GM12878 (cell line): Measurements from ENCODE around the gene CHPF2. TPM values are rescaled to one million over a fixed set of nuclear protein-coding genes. Genes with fewer than 3 reads are reported as not detected.

ENCODE experiments used
- ATAC-seq: fragments of 200-7000 bp; cut with Tn5 transposase; 3 replicates; pipeline ENCODE4 v1.9.1; 2020; ENCODE audit warnings: mild to moderate bottlenecking, moderate library complexity
- BruUV-seq: library from RNA; stranded (reverse); fragments of 400-500 nt; replicated peaks from 2 replicates; lab custom pipeline; 2021; lab: Mats Ljungman, UMichigan
- CTCF ChIA-PET: fragments of 300-600 bp; sonication (Branson Sonifier 250); formaldehyde crosslinking; extraction: SDS; loops from one replicate; lab custom pipeline; 2021; ENCODE audit warnings: inconsistent platforms; lab: Yijun Ruan, JAX
- POLR2A ChIA-PET: fragments of 350-600 bp; formaldehyde crosslinking; extraction: SDS; loops from one replicate; lab custom pipeline; 2021; ENCODE audit warnings: inconsistent platforms; lab: Charles Lee
- RAD21 ChIA-PET: fragments of 300-600 bp; sonication (Branson Sonifier 250); formaldehyde crosslinking; loops from one replicate; lab custom pipeline; 2023; ENCODE audit warnings: antibody characterized with exemption; ENCODE audit not compliant: unreplicated experiment; lab: Charles Lee
- SMC1A ChIA-PET: fragments of 300-600 bp; sonication (Branson Sonifier 250); formaldehyde crosslinking; loops from one replicate; lab custom pipeline; 2023; ENCODE audit not compliant: unreplicated experiment, uncharacterized antibody; lab: Charles Lee
- DNase-seq: peaks from one replicate; pipeline ENCODE4 v3.0.0-alpha.2; 2011; ENCODE audit warnings: low read depth, low spot score
- FAIRE-seq: peaks from 3 replicates; lab custom pipeline; 2011; peaks lifted over from hg19 to GRCh38; lab: Jason Lieb, UNC
- H2AFZ ChIP-seq: 2 replicates; pipeline ENCODE4 v1.6.0; 2011; ENCODE audit warnings: low read depth, low read length, control low read depth; ENCODE audit not compliant: control insufficient read depth
- H3K27ac ChIP-seq: 2 replicates; pipeline ENCODE4 v1.5.1; 2011; ENCODE audit warnings: control low read depth; ENCODE audit not compliant: control insufficient read depth, insufficient read depth
- H3K27me3 ChIP-seq, 2 experiments: replicated peaks in 1 of 2; 2 replicates each; pipeline versions ENCODE4 v1.6.0 to v1.6.1; 2011; ENCODE audit warnings: low read length in 1 of 2; ENCODE audit not compliant: control insufficient read depth in 2 of 2, insufficient read depth in 2 of 2
- H3K36me3 ChIP-seq, 2 experiments: 2 replicates each; pipeline ENCODE4 v1.5.1; 2011; ENCODE audit warnings: low read length in 1 of 2; ENCODE audit not compliant: control insufficient read depth in 2 of 2, insufficient read depth in 2 of 2
- H3K4me1 ChIP-seq: 2 replicates; pipeline ENCODE4 v1.6.1; 2011; ENCODE audit warnings: mild to moderate bottlenecking, low read length, moderate library complexity, mixed read lengths; ENCODE audit not compliant: control insufficient read depth, insufficient read depth
- H3K4me2 ChIP-seq: 2 replicates; pipeline ENCODE4 v1.6.0; 2011; ENCODE audit warnings: control low read depth; ENCODE audit not compliant: control insufficient read depth, insufficient read depth
- H3K4me3 ChIP-seq: fragments of 200-600 bp; sonication (generic); 2 replicates; pipeline ENCODE4 v1.5.1; 2016
- H3K79me2 ChIP-seq: 2 replicates; pipeline ENCODE4 v1.6.0; 2011; ENCODE audit warnings: low read length; ENCODE audit not compliant: control insufficient read depth, insufficient read depth
- H3K9ac ChIP-seq: 2 replicates; pipeline ENCODE4 v1.8.0; 2011; ENCODE audit warnings: low read length, control low read depth, mixed read lengths; ENCODE audit not compliant: control insufficient read depth, insufficient read depth
- H3K9me3 ChIP-seq: replicated peaks from 3 replicates; pipeline ENCODE4 v1.5.1; 2011; ENCODE audit warnings: mild to moderate bottlenecking, low read length; ENCODE audit not compliant: control insufficient read depth, insufficient read depth
- H4K20me1 ChIP-seq: 2 replicates; pipeline ENCODE4 v1.6.0; 2011; ENCODE audit not compliant: control insufficient read depth, insufficient read depth
- WGBS: methylation state at CpG from one replicate; pipeline ENCODE4 v1.1.6; 2016; ENCODE audit warnings: low lambda C conversion rate; ENCODE audit not compliant: insufficient replicate concordance, insufficient coverage; ENCODE audit errors: missing lambda C conversion rate; 5-methylcytosine and 5-hydroxymethylcytosine counted together
- in situ Hi-C: fragments of 300-500 bp; cut with MboI; formaldehyde crosslinking; loops from 9 replicates; pipeline ENCODE4 v1.14.3; 2018; ENCODE audit warnings: mixed read lengths
- intact Hi-C: fragments of 100-400 bp; cut with micrococcal nuclease; formaldehyde crosslinking; loops from one replicate; pipeline ENCODE4 v1.14.2; 2022; ENCODE audit not compliant: unreplicated experiment
- polyA plus RNA-seq, 11 experiments: library from polyadenylated mRNA; depleted of rRNA in 4 of 11; unstranded in 6 of 11; stranded (reverse) in 5 of 11; fragments of >200 nt; fragmentation: Nextera tagmentation in 4 of 11; fragmentation: Illumina TruSeq in 1 of 11; extraction: Ambion mirVana in 4 of 11; extraction: Trizol in 1 of 11; gene quantifications; 1 replicate in 1 of 11; 2 replicates in 10 of 11; pipeline versions ENCODE4 v1.2.1 to v1.2.3, GENCODE V29; 2011 to 2016; ENCODE audit warnings: inconsistent platforms in 2 of 11, missing spikeins in 2 of 11, low read depth in 1 of 11
- total RNA-seq, 4 experiments: library from RNA; depleted of rRNA in 3 of 4; stranded (reverse); fragments of >200 nt in 3 of 4; fragmentation: Illumina TruSeq in 1 of 4; extraction: Trizol in 1 of 4; gene quantifications; 2 replicates each; pipeline versions ENCODE4 v1.2.1 to v1.2.3, GENCODE V29; 2013 to 2021
- TF ChIP-seq, protein P1 (sequence below): fragments of 450-650 bp; IDR thresholded peaks from 2 replicates; pipeline ENCODE4 v1.6.1; 2016; ENCODE audit warnings: mild to moderate bottlenecking, moderate library complexity, borderline replicate concordance

Gene CHPF2
- total and polyA plus RNA-seq, 10 of the 15 experiments (the other 5 are each of a cell fraction or from before 2014, with no cell fraction given): 0.23 to 33.1 (median 11.5) TPM

DNA sequence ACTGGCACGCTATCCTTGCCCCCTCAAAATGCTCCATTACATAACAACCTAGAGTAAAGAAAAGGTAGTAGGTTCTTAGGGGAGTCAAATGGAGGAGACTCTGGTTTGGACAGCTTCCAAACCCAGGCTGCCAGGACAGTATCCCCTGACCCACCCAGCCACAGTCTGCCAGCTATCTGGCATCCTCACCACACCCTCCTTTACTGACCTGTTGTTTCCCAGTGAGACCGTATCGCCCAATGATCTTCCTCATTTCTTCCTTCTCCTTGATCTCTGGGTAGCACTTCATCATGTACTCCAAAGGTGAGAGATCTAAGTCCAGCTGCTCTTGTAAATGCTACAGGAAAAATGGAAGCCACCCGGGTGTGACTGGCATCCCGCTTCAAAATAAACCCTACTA is 16.9 kb upstream of the CHPF2 start:
- SMC1A ChIA-PET: interaction anchor here (1.7 kb wide), 1 partner anchor 29 kb away, joined by 5 read pairs; no protein-coding TSS in a partner anchor
- peaks cover 24 to 25% of the 10 kb centered on the region in 2 experiments for H3K36me3 ChIP-seq

More for the DNA sequence above, 16.9 kb upstream of the CHPF2 start:
- Histone ChIP-seq H4K20me1 (no peaks in the 10 kb centered on the region), H3K27me3 (no peaks in the 10 kb centered on the region), H3K9me3 (no peaks in the 10 kb centered on the region), H3K79me2 (no peaks in the 10 kb centered on the region), H3K4me3 (no peak overlapping the region), H3K27ac (no peak overlapping the region), H3K4me1 (no peaks in the 10 kb centered on the region), H3K4me2 (no peak overlapping the region), H2AFZ (no peak overlapping the region), H3K9ac (no peak overlapping the region)
- ChIA-PET RAD21 (no interaction called here), CTCF (interaction anchor here (0.9 kb wide), 1 partner anchor 29 kb away, joined by 4 read pairs; no protein-coding TSS in a partner anchor), POLR2A (no interaction called here)
- TF ChIP-seq, protein P1, sequence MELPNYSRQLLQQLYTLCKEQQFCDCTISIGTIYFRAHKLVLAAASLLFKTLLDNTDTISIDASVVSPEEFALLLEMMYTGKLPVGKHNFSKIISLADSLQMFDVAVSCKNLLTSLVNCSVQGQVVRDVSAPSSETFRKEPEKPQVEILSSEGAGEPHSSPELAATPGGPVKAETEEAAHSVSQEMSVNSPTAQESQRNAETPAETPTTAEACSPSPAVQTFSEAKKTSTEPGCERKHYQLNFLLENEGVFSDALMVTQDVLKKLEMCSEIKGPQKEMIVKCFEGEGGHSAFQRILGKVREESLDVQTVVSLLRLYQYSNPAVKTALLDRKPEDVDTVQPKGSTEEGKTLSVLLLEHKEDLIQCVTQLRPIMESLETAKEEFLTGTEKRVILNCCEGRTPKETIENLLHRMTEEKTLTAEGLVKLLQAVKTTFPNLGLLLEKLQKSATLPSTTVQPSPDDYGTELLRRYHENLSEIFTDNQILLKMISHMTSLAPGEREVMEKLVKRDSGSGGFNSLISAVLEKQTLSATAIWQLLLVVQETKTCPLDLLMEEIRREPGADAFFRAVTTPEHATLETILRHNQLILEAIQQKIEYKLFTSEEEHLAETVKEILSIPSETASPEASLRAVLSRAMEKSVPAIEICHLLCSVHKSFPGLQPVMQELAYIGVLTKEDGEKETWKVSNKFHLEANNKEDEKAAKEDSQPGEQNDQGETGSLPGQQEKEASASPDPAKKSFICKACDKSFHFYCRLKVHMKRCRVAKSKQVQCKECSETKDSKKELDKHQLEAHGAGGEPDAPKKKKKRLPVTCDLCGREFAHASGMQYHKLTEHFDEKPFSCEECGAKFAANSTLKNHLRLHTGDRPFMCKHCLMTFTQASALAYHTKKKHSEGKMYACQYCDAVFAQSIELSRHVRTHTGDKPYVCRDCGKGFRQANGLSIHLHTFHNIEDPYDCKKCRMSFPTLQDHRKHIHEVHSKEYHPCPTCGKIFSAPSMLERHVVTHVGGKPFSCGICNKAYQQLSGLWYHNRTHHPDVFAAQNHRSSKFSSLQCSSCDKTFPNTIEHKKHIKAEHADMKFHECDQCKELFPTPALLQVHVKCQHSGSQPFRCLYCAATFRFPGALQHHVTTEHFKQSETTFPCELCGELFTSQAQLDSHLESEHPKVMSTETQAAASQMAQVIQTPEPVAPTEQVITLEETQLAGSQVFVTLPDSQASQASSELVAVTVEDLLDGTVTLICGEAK: no peak
- 100% methylated on average over 5 of the region's 5 CpGs for WGBS
- DNase-seq: no peak
- intact Hi-C loops (no loop called here), in situ Hi-C loops (no loop called here)
- FAIRE-seq: no peak
- no peak for ATAC-seq
- BruUV-seq: no TSS peak
